HL-60 (cell line): ENCODE data around the gene HS3ST4.

Experiments
- DNase-seq, 2 experiments: peaks; one replicate each; pipeline ENCODE4 v3.0.0-alpha.2; 2010 to 2020; ENCODE audit warnings: low read depth in 1 of 2, low spot score in 1 of 2
- H3K27ac ChIP-seq: fragments of 250-450 bp; sonication (Bioruptor Pico); replicated peaks from 2 replicates; pipeline ENCODE4 v1.5.1; 2020; ENCODE audit warnings: mild to moderate bottlenecking, moderate library complexity
- H3K27me3 ChIP-seq: fragments of 250-450 bp; sonication (Bioruptor Pico); 2 replicates; pipeline ENCODE4 v1.5.1; 2021; ENCODE audit warnings: mild to moderate bottlenecking, moderate library complexity; ENCODE audit not compliant: insufficient read depth, poor library complexity, severe bottlenecking
- H3K4me3 ChIP-seq: replicated peaks from 2 replicates; pipeline ENCODE4 v1.5.1; 2011; ENCODE audit warnings: mild to moderate bottlenecking, control low read depth, low read length; ENCODE audit not compliant: insufficient read depth
- GABPA ChIP-seq: IDR thresholded peaks from 2 replicates; pipeline ENCODE4 v1.6.1; 2012; ENCODE audit warnings: low read depth
- POLR2AphosphoS5 ChIP-seq: IDR thresholded peaks from 2 replicates; pipeline ENCODE4 v1.6.1; 2012; ENCODE audit warnings: low read depth
- SPI1 ChIP-seq: IDR thresholded peaks from 2 replicates; pipeline ENCODE4 v1.6.1; 2012; ENCODE audit warnings: low read depth, mild to moderate bottlenecking, borderline replicate concordance
- TF ChIP-seq, protein P1 (sequence below): IDR thresholded peaks from one replicate; pipeline ENCODE4 v1.5.1; 2011; ENCODE audit warnings: low read length, control low read depth, inconsistent platforms; ENCODE audit not compliant: insufficient read depth
- TF ChIP-seq, protein P2 (sequence below): IDR thresholded peaks from 2 replicates; pipeline ENCODE4 v1.6.1; 2012; ENCODE audit warnings: low read depth; ENCODE audit not compliant: insufficient replicate concordance

HS3ST4 gene

GRCh38 chr16:25952983-25953382 lies 261.2 kb downstream of the HS3ST4 start:
- DNase-seq = no peak
- Histone ChIP-seq H3K27me3 (no peaks in the 10 kb centered on the region), H3K27ac (no peak overlapping the region), H3K4me3 (no peak overlapping the region)
- TF ChIP-seq POLR2AphosphoS5 = no peak
- TF ChIP-seq GABPA = no peak
- TF ChIP-seq, protein P1, sequence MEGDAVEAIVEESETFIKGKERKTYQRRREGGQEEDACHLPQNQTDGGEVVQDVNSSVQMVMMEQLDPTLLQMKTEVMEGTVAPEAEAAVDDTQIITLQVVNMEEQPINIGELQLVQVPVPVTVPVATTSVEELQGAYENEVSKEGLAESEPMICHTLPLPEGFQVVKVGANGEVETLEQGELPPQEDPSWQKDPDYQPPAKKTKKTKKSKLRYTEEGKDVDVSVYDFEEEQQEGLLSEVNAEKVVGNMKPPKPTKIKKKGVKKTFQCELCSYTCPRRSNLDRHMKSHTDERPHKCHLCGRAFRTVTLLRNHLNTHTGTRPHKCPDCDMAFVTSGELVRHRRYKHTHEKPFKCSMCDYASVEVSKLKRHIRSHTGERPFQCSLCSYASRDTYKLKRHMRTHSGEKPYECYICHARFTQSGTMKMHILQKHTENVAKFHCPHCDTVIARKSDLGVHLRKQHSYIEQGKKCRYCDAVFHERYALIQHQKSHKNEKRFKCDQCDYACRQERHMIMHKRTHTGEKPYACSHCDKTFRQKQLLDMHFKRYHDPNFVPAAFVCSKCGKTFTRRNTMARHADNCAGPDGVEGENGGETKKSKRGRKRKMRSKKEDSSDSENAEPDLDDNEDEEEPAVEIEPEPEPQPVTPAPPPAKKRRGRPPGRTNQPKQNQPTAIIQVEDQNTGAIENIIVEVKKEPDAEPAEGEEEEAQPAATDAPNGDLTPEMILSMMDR = no peak
- TF ChIP-seq, protein P2, sequence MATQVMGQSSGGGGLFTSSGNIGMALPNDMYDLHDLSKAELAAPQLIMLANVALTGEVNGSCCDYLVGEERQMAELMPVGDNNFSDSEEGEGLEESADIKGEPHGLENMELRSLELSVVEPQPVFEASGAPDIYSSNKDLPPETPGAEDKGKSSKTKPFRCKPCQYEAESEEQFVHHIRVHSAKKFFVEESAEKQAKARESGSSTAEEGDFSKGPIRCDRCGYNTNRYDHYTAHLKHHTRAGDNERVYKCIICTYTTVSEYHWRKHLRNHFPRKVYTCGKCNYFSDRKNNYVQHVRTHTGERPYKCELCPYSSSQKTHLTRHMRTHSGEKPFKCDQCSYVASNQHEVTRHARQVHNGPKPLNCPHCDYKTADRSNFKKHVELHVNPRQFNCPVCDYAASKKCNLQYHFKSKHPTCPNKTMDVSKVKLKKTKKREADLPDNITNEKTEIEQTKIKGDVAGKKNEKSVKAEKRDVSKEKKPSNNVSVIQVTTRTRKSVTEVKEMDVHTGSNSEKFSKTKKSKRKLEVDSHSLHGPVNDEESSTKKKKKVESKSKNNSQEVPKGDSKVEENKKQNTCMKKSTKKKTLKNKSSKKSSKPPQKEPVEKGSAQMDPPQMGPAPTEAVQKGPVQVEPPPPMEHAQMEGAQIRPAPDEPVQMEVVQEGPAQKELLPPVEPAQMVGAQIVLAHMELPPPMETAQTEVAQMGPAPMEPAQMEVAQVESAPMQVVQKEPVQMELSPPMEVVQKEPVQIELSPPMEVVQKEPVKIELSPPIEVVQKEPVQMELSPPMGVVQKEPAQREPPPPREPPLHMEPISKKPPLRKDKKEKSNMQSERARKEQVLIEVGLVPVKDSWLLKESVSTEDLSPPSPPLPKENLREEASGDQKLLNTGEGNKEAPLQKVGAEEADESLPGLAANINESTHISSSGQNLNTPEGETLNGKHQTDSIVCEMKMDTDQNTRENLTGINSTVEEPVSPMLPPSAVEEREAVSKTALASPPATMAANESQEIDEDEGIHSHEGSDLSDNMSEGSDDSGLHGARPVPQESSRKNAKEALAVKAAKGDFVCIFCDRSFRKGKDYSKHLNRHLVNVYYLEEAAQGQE = no peak
- no peak for TF ChIP-seq SPI1

DNA sequence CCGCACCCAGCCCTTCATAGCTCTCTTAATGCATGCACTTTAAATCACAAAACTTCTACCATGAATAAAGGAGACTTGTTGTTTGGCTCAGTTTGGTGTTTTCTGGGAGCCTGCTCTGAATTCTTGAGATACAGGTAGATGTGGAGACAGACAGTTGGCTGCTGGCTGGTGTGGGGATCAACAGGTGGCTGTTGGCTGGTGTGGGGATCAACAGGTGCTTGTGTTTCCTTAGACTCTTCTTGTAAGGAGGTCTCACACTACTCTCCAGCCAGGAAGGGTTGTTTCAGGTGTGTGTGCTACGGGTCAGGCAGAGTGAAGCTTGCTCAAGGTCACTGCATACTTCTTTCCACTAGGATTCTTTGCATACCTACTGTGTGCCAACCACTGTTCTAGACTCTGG lies 265.9 kb downstream of the HS3ST4 start:
- DNase-seq = no peak
- Histone ChIP-seq H3K27me3 (no peaks in the 10 kb centered on the region), H3K4me3 (no peak overlapping the region), H3K27ac (no peak overlapping the region)
- TF ChIP-seq, protein P1 = no peak
- TF ChIP-seq GABPA (no peak), POLR2AphosphoS5 (no peak), SPI1 (no peak)
- TF ChIP-seq, protein P2 = no peak

DNA sequence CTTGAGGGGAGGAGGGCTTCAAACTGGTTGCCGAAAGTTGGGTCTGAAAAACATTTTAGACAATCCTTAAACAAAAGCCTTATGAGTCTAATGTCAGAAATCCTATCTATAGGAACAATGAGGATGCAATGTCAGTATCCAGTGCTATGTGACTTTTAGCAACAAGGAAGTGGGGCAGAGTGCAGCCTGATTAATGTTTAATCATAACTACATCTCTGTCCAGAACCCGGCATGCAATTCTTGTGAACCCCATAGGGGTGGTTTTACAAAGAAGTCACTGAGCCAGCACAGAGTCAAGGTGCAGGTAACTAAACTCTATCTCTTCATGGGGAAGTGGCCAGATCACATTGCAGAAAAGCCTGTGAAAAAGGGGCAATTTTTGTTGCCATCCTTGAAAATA lies 267.5 kb downstream of the HS3ST4 start:
- H3K27ac ChIP-seq = no peak overlapping the region
- TF ChIP-seq, protein P1 = no peak
- TF ChIP-seq SPI1 (no peak), POLR2AphosphoS5 (no peak), GABPA (no peak)
- TF ChIP-seq, protein P2 = no peak
- H3K27me3 ChIP-seq = no peaks in the 10 kb centered on the region
- H3K4me3 ChIP-seq = no peak overlapping the region
- no peak for DNase-seq
